ENCODE data around the gene ABCA13. TPM values are rescaled to one million over a fixed set of nuclear protein-coding genes. Genes with fewer than 3 reads are reported as not detected.

Gene ABCA13
- total RNA-seq, 1 donor from 2014 or later, result 0.12 TPM

- Mint-ChIP-seq H3K27me3 (no peaks in the 10 kb centered on the region), H3K4me1 (ENCODE audit: low read depth) (no peaks in the 10 kb centered on the region), H3K9me3 (ENCODE audit: low read depth) (peaks cover 10% of the 10 kb centered on the region), H3K4me3 (ENCODE audit: low read depth) (no peak overlapping the region), H3K36me3 (ENCODE audit: insufficient read depth) (peaks cover 1% of the 10 kb centered on the region), H3K27ac (no peak overlapping the region)
- TF ChIP-seq CTCF (IDR thresholded peaks at IDR 0.05; ENCODE audit: unreplicated experiment), result no peak
- no peak for DNase-seq (ENCODE audit: low spot score, unreplicated experiment)
Observed at GRCh38 chr7:48237354-48237753, 66.1 kb downstream of the ABCA13 start.

GRCh38 chr7:48242846-48243245 is 71.6 kb downstream of the ABCA13 start:
- Mint-ChIP-seq H3K4me1 (ENCODE audit: low read depth) (no peaks in the 10 kb centered on the region), H3K9me3 (ENCODE audit: low read depth) (no peaks in the 10 kb centered on the region), H3K36me3 (ENCODE audit: insufficient read depth) (no peaks in the 10 kb centered on the region), H3K27me3 (peaks cover 6% of the 10 kb centered on the region), H3K27ac (no peak overlapping the region), H3K4me3 (ENCODE audit: low read depth) (no peak overlapping the region)
- TF ChIP-seq CTCF (IDR thresholded peaks at IDR 0.05; ENCODE audit: unreplicated experiment), result no peak
- no peak for DNase-seq (ENCODE audit: low spot score, unreplicated experiment)

GRCh38 chr7:48244864-48245271 is 73.6 kb downstream of the ABCA13 start:
- TF ChIP-seq CTCF (IDR thresholded peaks at IDR 0.05; ENCODE audit: unreplicated experiment), result no peak
- Mint-ChIP-seq H3K27ac (no peak overlapping the region), H3K36me3 (ENCODE audit: insufficient read depth) (no peaks in the 10 kb centered on the region), H3K4me3 (ENCODE audit: low read depth) (no peak overlapping the region), H3K27me3 (peaks cover 6% of the 10 kb centered on the region), H3K9me3 (ENCODE audit: low read depth) (no peaks in the 10 kb centered on the region), H3K4me1 (ENCODE audit: low read depth) (no peaks in the 10 kb centered on the region)
- DNase-seq (ENCODE audit: low spot score, unreplicated experiment), result no peak

GRCh38 chr7:48245751-48246472 is 74.7 kb downstream of the ABCA13 start:
- H3K27ac Mint-ChIP-seq, result no peak overlapping the region
- H3K36me3 Mint-ChIP-seq (ENCODE audit: insufficient read depth), result no peaks in the 10 kb centered on the region
- DNase-seq (ENCODE audit: low spot score, unreplicated experiment), result no peak
- peaks cover 6% of the 10 kb centered on the region for H3K27me3 Mint-ChIP-seq
- TF ChIP-seq CTCF (IDR thresholded peaks at IDR 0.05; ENCODE audit: unreplicated experiment), result no peak
- H3K4me3 Mint-ChIP-seq (ENCODE audit: low read depth), result no peak overlapping the region
- no peaks in the 10 kb centered on the region for H3K9me3 Mint-ChIP-seq (ENCODE audit: low read depth)
- no peaks in the 10 kb centered on the region for H3K4me1 Mint-ChIP-seq (ENCODE audit: low read depth)

GRCh38 chr7:48249166-48249565 is 77.9 kb downstream of the ABCA13 start:
- H3K9me3 Mint-ChIP-seq (ENCODE audit: low read depth), result no peaks in the 10 kb centered on the region
- H3K4me1 Mint-ChIP-seq (ENCODE audit: low read depth), result no peaks in the 10 kb centered on the region
- no peaks in the 10 kb centered on the region for H3K36me3 Mint-ChIP-seq (ENCODE audit: insufficient read depth)
- no peak overlapping the region for H3K4me3 Mint-ChIP-seq (ENCODE audit: low read depth)
- no peak for TF ChIP-seq CTCF (IDR thresholded peaks at IDR 0.05; ENCODE audit: unreplicated experiment)
- no peak for DNase-seq (ENCODE audit: low spot score, unreplicated experiment)
- H3K27me3 Mint-ChIP-seq, result no peaks in the 10 kb centered on the region
- H3K27ac Mint-ChIP-seq, result no peak overlapping the region
